Measurements from ENCODE around the gene FAM156A.
"Not testable (repeated sequence)": the region's sequence is repeated elsewhere in the genome, so short reads cannot be mapped to it uniquely, and the experiment has no call there.

FAM156A gene

DNA sequence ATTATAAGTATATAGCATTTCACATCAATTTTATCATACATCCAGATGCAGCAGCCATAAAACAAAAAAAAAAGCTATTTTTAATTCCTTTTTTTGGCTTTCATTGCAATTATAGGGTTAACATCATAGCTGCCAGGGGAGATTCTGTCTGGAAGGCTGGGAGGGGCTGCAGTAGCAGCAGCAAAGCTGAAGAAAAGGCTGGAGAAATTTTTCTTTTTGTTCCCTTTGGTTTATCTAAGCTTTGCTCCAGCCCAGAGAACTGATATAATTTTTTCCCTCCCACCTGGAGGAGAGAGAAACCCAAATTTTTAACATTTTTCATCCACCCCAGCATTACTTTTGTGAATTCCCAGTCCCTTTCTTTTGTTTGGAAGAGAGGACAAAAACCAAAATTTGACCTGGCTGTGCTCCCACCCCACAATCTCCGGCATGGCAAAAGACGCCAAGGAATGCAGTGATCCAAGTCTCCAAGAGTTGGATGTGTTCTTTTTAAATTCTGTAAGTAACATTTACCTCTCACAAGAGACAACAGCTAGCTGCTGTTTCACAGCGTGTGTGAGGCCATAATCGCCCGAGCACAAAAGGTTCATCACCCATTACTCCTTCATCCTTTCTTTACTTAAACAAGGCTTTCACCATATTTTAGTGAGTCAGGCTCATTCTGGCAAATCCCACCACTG is 25.1 kb upstream of the FAM156A start:
- TF ChIP-seq GATA1 (IDR thresholded peaks at IDR 0.05; ENCODE audit: low read depth, low read length) (no peak), POLR2A (IDR thresholded peaks at IDR 0.05; ENCODE audit: low read length) (no peak)
- DNase-seq, result no peak

DNA sequence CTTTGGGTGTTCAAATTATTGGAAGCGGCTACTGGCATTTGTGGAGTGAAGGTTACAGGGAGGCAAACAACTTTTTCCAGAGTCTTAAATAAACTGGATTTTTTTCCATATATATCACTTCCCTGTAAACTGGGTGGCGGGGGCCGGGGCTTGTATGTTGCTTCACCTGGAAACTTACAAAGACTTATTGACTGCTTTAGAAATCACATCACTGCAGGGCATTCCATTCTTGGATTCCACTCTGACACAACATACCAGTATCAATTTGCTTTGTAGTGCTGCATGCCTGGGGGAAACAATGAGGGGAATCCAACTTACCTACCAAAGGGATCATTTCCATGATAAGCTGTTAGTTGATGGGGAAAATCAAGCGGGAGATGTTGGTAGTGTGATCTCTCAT is 21.7 kb upstream of the FAM156A start:
- no peak for DNase-seq
- TF ChIP-seq POLR2A (IDR thresholded peaks at IDR 0.05; ENCODE audit: low read length) (no peak), GATA1 (IDR thresholded peaks at IDR 0.05; ENCODE audit: low read depth, low read length) (no peak)

- no peak for DNase-seq
- TF ChIP-seq GATA1 (IDR thresholded peaks at IDR 0.05; ENCODE audit: low read depth, low read length), result no peak
- TF ChIP-seq POLR2A (IDR thresholded peaks at IDR 0.05; ENCODE audit: low read length), result no peak
These were observed 21.2 kb upstream of the FAM156A start for GRCh38 chrX:52979568-52979967.

GRCh38 chrX:52977953-52978352 is 19.6 kb upstream of the FAM156A start:
- TF ChIP-seq GATA1 (IDR thresholded peaks at IDR 0.05; ENCODE audit: low read depth, low read length) (no peak), POLR2A (IDR thresholded peaks at IDR 0.05; ENCODE audit: low read length) (no peak)
- no peak for DNase-seq

- not testable (repeated sequence) for DNase-seq
These were observed 17.3 kb upstream of the FAM156A start for GRCh38 chrX:52975576-52975975.

DNA sequence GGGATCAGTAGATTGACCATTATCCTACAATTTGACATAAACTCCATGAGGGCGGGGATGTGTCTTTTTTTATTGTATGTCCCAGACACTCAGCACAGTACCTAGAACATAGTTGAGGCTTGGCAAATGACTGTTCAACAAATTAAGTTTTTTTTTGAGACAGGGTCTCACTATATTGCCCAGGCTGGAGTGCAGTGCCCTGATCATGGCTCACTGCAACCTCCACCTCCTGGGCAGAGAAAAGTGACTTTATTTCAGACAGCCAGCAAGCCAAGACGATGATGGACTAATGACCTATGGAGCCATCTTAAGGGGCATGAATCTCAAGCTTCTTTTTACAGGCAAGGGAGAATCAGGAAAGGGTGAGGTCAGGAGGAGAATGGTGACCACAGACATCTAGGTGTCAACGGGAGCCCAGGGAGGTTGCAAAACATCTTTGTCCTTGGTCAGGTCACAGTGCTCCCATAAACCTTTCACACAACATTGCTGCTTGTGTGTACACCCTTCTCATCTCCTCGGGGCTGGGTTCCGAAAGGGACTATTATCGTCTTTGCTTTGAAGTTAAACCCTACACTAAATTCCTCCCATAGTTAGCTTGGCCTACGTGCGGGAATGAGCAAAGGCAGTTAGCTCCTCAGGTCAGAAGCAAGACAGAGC is 16.1 kb upstream of the FAM156A start:
- not testable (repeated sequence) for DNase-seq

DNA sequence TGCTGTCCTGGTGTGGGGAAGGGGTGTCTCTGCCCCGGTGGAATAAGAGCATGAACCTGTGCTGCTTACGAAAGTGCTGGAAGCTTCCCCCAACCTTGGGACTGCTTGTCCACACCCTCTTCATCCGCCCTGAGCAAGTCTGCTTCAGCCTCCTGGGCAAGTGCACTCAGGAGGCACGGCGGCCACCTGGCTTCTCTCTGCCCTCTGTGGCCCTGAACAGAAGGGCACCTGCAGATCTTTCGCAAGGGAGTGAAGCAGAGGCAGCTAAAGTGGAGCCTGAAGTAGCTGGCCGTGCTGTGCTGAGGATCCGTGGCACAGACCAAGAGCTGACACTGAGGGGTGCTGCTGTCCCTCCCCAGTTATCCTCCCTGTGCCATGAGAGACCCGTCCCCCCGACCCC is 9.6 kb upstream of the FAM156A start:
- DNase-seq, result not testable (repeated sequence)

DNA sequence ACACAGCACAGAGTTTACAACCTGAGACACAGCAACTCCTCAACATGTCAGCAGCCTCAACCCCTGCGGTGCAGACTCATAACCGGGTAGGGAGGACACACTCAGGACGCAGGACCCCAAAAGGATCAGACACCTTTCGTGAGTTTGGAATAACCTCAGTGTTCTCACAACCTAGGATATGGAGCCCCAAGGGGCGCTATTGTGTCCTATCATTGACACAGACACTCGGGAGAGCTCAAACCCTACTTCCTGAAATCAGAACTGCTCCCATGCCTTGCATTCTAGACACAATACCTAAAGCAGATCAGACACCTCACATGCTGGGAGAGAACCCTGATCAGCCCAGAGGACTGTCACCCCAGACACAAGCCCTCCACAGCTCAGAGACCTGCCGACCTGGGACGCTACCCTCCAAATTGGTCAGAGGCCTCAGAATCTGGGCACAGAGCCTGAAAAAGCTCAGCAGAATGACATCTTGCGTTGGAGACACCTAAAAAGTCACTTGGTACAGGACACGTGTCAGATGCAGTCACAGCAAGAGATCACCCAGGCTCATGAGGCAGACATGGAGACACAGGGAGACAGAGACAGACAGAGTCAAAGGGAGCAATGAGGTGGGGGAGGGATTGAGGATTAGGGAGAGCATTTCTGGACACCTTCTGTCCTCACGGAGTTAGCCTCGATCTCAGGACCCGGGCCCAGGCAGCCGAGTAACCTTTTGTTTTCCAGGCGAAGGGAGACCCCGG is 8.8 kb upstream of the FAM156A start:
- DNase-seq, result not testable (repeated sequence)

GRCh38 chrX:52958961-52959360 is 643 bp upstream of the FAM156A start:
- DNase-seq, result not testable (repeated sequence)

- not testable (repeated sequence) for DNase-seq
These were observed 8.4 kb downstream of the FAM156A start for GRCh38 chrX:52949884-52950283.

- not testable (repeated sequence) for DNase-seq
These were observed 9.0 kb downstream of the FAM156A start for GRCh38 chrX:52949325-52949724.

DNA sequence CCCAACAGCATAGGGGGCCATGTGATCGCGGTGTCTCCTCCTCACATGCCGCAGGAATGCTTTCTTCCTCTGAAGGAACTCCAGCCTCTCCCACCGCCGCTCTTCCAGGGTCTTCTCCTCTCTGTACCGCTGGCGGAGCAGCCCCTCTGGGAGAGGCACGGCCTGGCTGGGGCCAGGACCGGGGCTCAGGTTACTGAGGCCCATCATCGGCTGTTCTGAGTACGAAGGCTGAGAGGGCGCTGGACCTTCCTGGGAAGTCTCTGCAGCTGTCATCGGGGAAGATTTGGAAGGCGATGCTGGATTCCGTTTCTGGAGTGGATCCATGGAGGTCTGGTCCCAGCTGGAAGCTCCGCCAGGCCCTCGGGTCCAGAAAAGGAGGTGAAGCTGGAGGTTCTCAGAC is 10.1 kb downstream of the FAM156A start:
- DNase-seq, result not testable (repeated sequence)

DNA sequence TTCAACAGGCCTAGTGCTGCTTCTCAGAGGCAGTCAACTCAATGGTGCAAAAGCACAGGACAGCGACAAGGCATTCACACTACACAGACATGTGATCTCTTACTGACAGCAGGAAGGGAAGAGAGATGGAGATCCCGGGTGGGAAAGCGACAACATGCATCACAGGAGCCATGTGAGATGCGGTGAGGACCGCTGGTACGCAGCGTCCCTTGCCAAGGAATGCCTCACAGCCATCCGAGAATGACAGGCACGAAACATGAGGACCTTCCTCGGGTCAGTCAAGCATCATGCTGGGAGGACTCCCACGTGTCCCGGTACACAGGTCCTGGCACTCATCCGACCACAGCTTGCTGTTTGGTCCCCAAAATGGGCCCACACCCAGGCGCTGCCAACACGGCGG is 10.8 kb downstream of the FAM156A start:
- not testable (repeated sequence) for DNase-seq

DNA sequence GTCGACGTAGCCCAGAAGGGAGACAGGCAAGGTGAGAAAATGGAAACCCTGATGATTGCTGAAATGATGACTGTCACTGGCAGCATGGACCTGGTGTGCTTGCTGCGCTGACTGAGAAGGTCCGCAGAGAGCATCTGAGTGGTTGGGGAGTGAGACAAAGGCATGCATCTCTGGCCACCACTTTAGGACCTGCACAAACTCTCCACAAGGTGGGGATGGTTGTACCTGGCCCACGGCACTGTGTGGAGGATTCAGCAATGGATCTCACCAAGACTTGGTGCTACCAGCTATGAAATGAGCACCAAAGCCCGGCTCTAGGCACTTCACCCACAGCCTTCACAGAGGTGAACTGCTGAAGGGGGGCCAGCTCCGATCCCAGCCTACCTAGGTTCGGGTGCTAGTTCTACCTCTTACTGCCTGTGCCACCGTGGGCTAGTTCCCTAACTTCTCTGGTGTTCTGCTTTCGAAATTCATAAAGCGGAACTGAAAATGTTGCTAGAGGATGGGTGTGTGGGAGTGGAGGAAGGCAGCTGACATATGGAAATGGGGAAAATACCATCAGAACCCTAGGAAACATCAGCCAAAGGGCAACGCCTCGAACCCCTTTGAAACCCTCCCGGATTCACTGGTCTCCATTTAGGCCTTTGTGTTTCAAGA is 12.4 kb downstream of the FAM156A start:
- DNase-seq, result not testable (repeated sequence)

DNA sequence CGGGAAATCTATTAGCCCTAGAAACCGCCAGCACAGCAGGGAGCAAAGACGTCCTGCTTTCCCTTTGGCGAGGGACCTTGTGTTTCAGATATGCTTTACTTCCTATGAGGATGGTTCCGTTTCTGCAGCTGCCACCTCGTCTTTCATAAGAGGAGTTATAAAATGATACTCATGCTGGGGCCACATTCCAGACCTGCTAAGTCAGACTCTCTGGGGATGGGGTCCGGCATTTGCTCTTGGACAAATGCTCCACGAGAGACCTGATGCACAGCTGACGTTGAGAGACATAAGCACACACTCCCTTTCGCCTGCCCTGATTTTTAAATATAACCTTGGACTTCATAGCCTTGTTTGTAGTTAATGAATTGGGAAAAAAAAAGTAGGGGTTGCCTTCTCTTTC is 16.6 kb downstream of the FAM156A start:
- not testable (repeated sequence) for DNase-seq

- not testable (repeated sequence) for DNase-seq
These were observed 17.6 kb downstream of the FAM156A start for GRCh38 chrX:52940704-52941103.

Measured in erythroblast (primary cell).